Measurements from ENCODE around the gene CA12. TPM values are rescaled to one million over a fixed set of nuclear protein-coding genes. Genes with fewer than 3 reads are reported as not detected.
A peak's percentile ranks its signal among the peaks of the same experiment; 100 is the strongest.

CA12 gene
- total RNA-seq, 4 donors from 2014 or later, result 126 to 156 (median 143) TPM

- WGBS, 2 donors, result 13 to 52% methylated on average over 1 to 2 of the region's 2 CpGs
- Histone ChIP-seq H3K27me3 (peaks cover 0 to 18% (median 0%) of the 10 kb centered on the region in 4 donors), H3K27ac (peak overlapping the region in 3 of 4 donors; percentile 4 to 42 (median 9)), H3K36me3 (no peaks in the 10 kb centered on the region), H3K9me3 (no peaks in the 10 kb centered on the region), H3K4me1 (peaks cover 0 to 73% (median 16%) of the 10 kb centered on the region in 3 donors), H3K4me3 (no peak overlapping the region)
- DNase-seq, result no peak
- intact Hi-C loops (cut with DNase I), result no loop called here
- no peak for TF ChIP-seq CTCF (IDR thresholded peaks at IDR 0.05)
- TF ChIP-seq POLR2A (IDR thresholded peaks at IDR 0.05), result no peak
Measured at GRCh38 chr15:63384906-63385305, 3.3 kb upstream of the CA12 start.

- WGBS, 2 donors, result 71 to 85% methylated on average over 9 to 10 of the region's 10 CpGs
- Histone ChIP-seq H3K36me3 (no peaks in the 10 kb centered on the region), H3K27ac (no peak overlapping the region), H3K9me3 (no peaks in the 10 kb centered on the region), H3K4me3 (no peak overlapping the region), H3K27me3 (peaks cover 0 to 18% (median 0%) of the 10 kb centered on the region in 4 donors), H3K4me1 (peaks cover 0 to 76% (median 18%) of the 10 kb centered on the region in 3 donors)
- no peak for DNase-seq
- TF ChIP-seq POLR2A (IDR thresholded peaks at IDR 0.05) (no peak), CTCF (IDR thresholded peaks at IDR 0.05) (no peak)
- intact Hi-C loops (cut with DNase I), result no loop called here
Measured at GRCh38 chr15:63382966-63383710, 1.5 kb upstream of the CA12 start.

GRCh38 chr15:63380808-63381282, 801 bp downstream of the CA12 start:
- Histone ChIP-seq H3K4me3 (peak overlapping the region; percentile 52 to 75 (median 62)), H3K36me3 (no peaks in the 10 kb centered on the region), H3K9me3 (no peaks in the 10 kb centered on the region), H3K4me1 (peaks cover 3 to 89% (median 18%) of the 10 kb centered on the region in 3 donors), H3K27me3 (peaks cover 0 to 18% (median 0%) of the 10 kb centered on the region in 4 donors), H3K27ac (peak overlapping the region; percentile 63 to 88 (median 82))
- TF ChIP-seq CTCF (IDR thresholded peaks at IDR 0.05) (no peak), POLR2A (IDR thresholded peaks at IDR 0.05) (no peak)
- intact Hi-C loops (cut with DNase I), result no loop called here
- 41 to 53% methylated on average over 10 to 13 of the region's 14 CpGs for WGBS, 2 donors
- no peak for DNase-seq

- Histone ChIP-seq H3K36me3 (no peaks in the 10 kb centered on the region), H3K9me3 (no peaks in the 10 kb centered on the region), H3K4me3 (peak overlapping the region; percentile 52 to 75 (median 62)), H3K27ac (peak overlapping the region; percentile 57 to 88 (median 82)), H3K27me3 (peaks cover 0 to 18% (median 0%) of the 10 kb centered on the region in 4 donors), H3K4me1 (peaks cover 9 to 89% (median 17%) of the 10 kb centered on the region in 3 donors)
- intact Hi-C loops (cut with DNase I), result no loop called here
- WGBS, 2 donors, result 24 to 35% methylated on average over 5 of the region's 5 CpGs
- DNase-seq, result no peak
- TF ChIP-seq POLR2A (IDR thresholded peaks at IDR 0.05), result no peak
- no peak for TF ChIP-seq CTCF (IDR thresholded peaks at IDR 0.05)
Measured at GRCh38 chr15:63380151-63380807, 1.4 kb downstream of the CA12 start.

Data from esophagus squamous epithelium (tissue), 5 donors.